GM12878 (cell line): ENCODE results near the gene MAN2A2. TPM values are rescaled to one million over a fixed set of nuclear protein-coding genes. Genes with fewer than 3 reads are reported as not detected.

ENCODE experiments used
- ATAC-seq: fragments of 200-7000 bp; cut with Tn5 transposase; 3 replicates; pipeline ENCODE4 v1.9.1; 2020; ENCODE audit warnings: mild to moderate bottlenecking, moderate library complexity
- BruUV-seq: library from RNA; stranded (reverse); fragments of 400-500 nt; replicated peaks from 2 replicates; lab custom pipeline; 2021; lab: Mats Ljungman, UMichigan
- CTCF ChIA-PET: fragments of 300-600 bp; sonication (Branson Sonifier 250); formaldehyde crosslinking; extraction: SDS; loops from one replicate; lab custom pipeline; 2021; ENCODE audit warnings: inconsistent platforms; lab: Yijun Ruan, JAX
- POLR2A ChIA-PET: fragments of 350-600 bp; formaldehyde crosslinking; extraction: SDS; loops from one replicate; lab custom pipeline; 2021; ENCODE audit warnings: inconsistent platforms; lab: Charles Lee
- RAD21 ChIA-PET: fragments of 300-600 bp; sonication (Branson Sonifier 250); formaldehyde crosslinking; loops from one replicate; lab custom pipeline; 2023; ENCODE audit warnings: antibody characterized with exemption; ENCODE audit not compliant: unreplicated experiment; lab: Charles Lee
- SMC1A ChIA-PET: fragments of 300-600 bp; sonication (Branson Sonifier 250); formaldehyde crosslinking; loops from one replicate; lab custom pipeline; 2023; ENCODE audit not compliant: unreplicated experiment, uncharacterized antibody; lab: Charles Lee
- DNase-seq: peaks from one replicate; pipeline ENCODE4 v3.0.0-alpha.2; 2011; ENCODE audit warnings: low read depth, low spot score
- FAIRE-seq: peaks from 3 replicates; lab custom pipeline; 2011; peaks lifted over from hg19 to GRCh38; lab: Jason Lieb, UNC
- H2AFZ ChIP-seq: 2 replicates; pipeline ENCODE4 v1.6.0; 2011; ENCODE audit warnings: low read depth, low read length, control low read depth; ENCODE audit not compliant: control insufficient read depth
- H3K27ac ChIP-seq: 2 replicates; pipeline ENCODE4 v1.5.1; 2011; ENCODE audit warnings: control low read depth; ENCODE audit not compliant: control insufficient read depth, insufficient read depth
- H3K27me3 ChIP-seq, 2 experiments: replicated peaks in 1 of 2; 2 replicates each; pipeline versions ENCODE4 v1.6.0 to v1.6.1; 2011; ENCODE audit warnings: low read length in 1 of 2; ENCODE audit not compliant: control insufficient read depth in 2 of 2, insufficient read depth in 2 of 2
- H3K36me3 ChIP-seq, 2 experiments: 2 replicates each; pipeline ENCODE4 v1.5.1; 2011; ENCODE audit warnings: low read length in 1 of 2; ENCODE audit not compliant: control insufficient read depth in 2 of 2, insufficient read depth in 2 of 2
- H3K4me1 ChIP-seq: 2 replicates; pipeline ENCODE4 v1.6.1; 2011; ENCODE audit warnings: mild to moderate bottlenecking, low read length, moderate library complexity, mixed read lengths; ENCODE audit not compliant: control insufficient read depth, insufficient read depth
- H3K4me2 ChIP-seq: 2 replicates; pipeline ENCODE4 v1.6.0; 2011; ENCODE audit warnings: control low read depth; ENCODE audit not compliant: control insufficient read depth, insufficient read depth
- H3K4me3 ChIP-seq: fragments of 200-600 bp; sonication (generic); 2 replicates; pipeline ENCODE4 v1.5.1; 2016
- H3K79me2 ChIP-seq: 2 replicates; pipeline ENCODE4 v1.6.0; 2011; ENCODE audit warnings: low read length; ENCODE audit not compliant: control insufficient read depth, insufficient read depth
- H3K9ac ChIP-seq: 2 replicates; pipeline ENCODE4 v1.8.0; 2011; ENCODE audit warnings: low read length, control low read depth, mixed read lengths; ENCODE audit not compliant: control insufficient read depth, insufficient read depth
- H3K9me3 ChIP-seq: replicated peaks from 3 replicates; pipeline ENCODE4 v1.5.1; 2011; ENCODE audit warnings: mild to moderate bottlenecking, low read length; ENCODE audit not compliant: control insufficient read depth, insufficient read depth
- H4K20me1 ChIP-seq: 2 replicates; pipeline ENCODE4 v1.6.0; 2011; ENCODE audit not compliant: control insufficient read depth, insufficient read depth
- BACH1 ChIP-seq: fragments of 450-650 bp; IDR thresholded peaks from 2 replicates; pipeline ENCODE4 v1.6.1; 2017; ENCODE audit warnings: mild to moderate bottlenecking, borderline replicate concordance
- DPF2 ChIP-seq: fragments of 450-650 bp; IDR thresholded peaks from 2 replicates; pipeline ENCODE4 v1.6.1; 2017; ENCODE audit warnings: mild to moderate bottlenecking
- EED ChIP-seq: sonication (generic); IDR thresholded peaks from 2 replicates; pipeline ENCODE4 v1.6.1; 2016; ENCODE audit warnings: antibody characterized with exemption, low read depth
- EP300 ChIP-seq, 2 experiments: fragments of 150-350 bp in 1 of 2; IDR thresholded peaks; 2 replicates each; pipeline ENCODE4 v1.6.1; 2011 to 2012; ENCODE audit warnings: low read depth in 2 of 2, low read length in 2 of 2, borderline replicate concordance in 1 of 2, improper control_type of control experiment in 1 of 2, inconsistent platforms in 1 of 2; ENCODE audit not compliant: control insufficient read depth in 1 of 2
- IRF4 ChIP-seq: IDR thresholded peaks from 2 replicates; pipeline ENCODE4 v1.6.1; 2011; ENCODE audit warnings: low read depth, low read length
- MEF2A ChIP-seq: IDR thresholded peaks from 2 replicates; pipeline ENCODE4 v1.6.1; 2011; ENCODE audit warnings: low read depth, mild to moderate bottlenecking, low read length, moderate library complexity; ENCODE audit not compliant: insufficient read depth
- MTA2 ChIP-seq: fragments of 450-650 bp; IDR thresholded peaks from 2 replicates; pipeline ENCODE4 v1.6.1; 2016; ENCODE audit warnings: low read depth, mild to moderate bottlenecking, moderate library complexity
- POU2F2 ChIP-seq: IDR thresholded peaks from 3 replicates; pipeline ENCODE4 v1.6.1; 2011; ENCODE audit warnings: low read depth, mild to moderate bottlenecking, low read length, borderline replicate concordance
- RAD21 ChIP-seq: IDR thresholded peaks from 2 replicates; pipeline ENCODE4 v1.6.1; 2011; ENCODE audit warnings: mild to moderate bottlenecking, low read depth, low read length, moderate library complexity; ENCODE audit not compliant: insufficient read depth
- TCF3 ChIP-seq: IDR thresholded peaks from 2 replicates; pipeline ENCODE4 v1.6.1; 2012; ENCODE audit warnings: low read depth, mild to moderate bottlenecking, low read length, borderline replicate concordance; ENCODE audit not compliant: insufficient read depth
- TCF7 ChIP-seq: IDR thresholded peaks from 2 replicates; pipeline ENCODE4 v1.6.1; 2014; ENCODE audit warnings: antibody characterized with exemption, borderline replicate concordance
- YBX1 ChIP-seq: fragments of 450-650 bp; IDR thresholded peaks from 2 replicates; pipeline ENCODE4 v1.6.1; 2016; ENCODE audit warnings: antibody characterized with exemption
- ZNF592 ChIP-seq: fragments of 450-650 bp; IDR thresholded peaks from 2 replicates; pipeline ENCODE4 v1.6.1; 2017; ENCODE audit warnings: mild to moderate bottlenecking, moderate library complexity
- ZSCAN29 ChIP-seq: fragments of 450-650 bp; IDR thresholded peaks from 2 replicates; pipeline ENCODE4 v1.6.1; 2017; ENCODE audit warnings: mild to moderate bottlenecking, moderate library complexity
- WGBS: methylation state at CpG from one replicate; pipeline ENCODE4 v1.1.6; 2016; ENCODE audit warnings: low lambda C conversion rate; ENCODE audit not compliant: insufficient replicate concordance, insufficient coverage; ENCODE audit errors: missing lambda C conversion rate; 5-methylcytosine and 5-hydroxymethylcytosine counted together
- in situ Hi-C: fragments of 300-500 bp; cut with MboI; formaldehyde crosslinking; loops from 9 replicates; pipeline ENCODE4 v1.14.3; 2018; ENCODE audit warnings: mixed read lengths
- intact Hi-C: fragments of 100-400 bp; cut with micrococcal nuclease; formaldehyde crosslinking; loops from one replicate; pipeline ENCODE4 v1.14.2; 2022; ENCODE audit not compliant: unreplicated experiment
- polyA plus RNA-seq, 11 experiments: library from polyadenylated mRNA; depleted of rRNA in 4 of 11; unstranded in 6 of 11; stranded (reverse) in 5 of 11; fragments of >200 nt; fragmentation: Nextera tagmentation in 4 of 11; fragmentation: Illumina TruSeq in 1 of 11; extraction: Ambion mirVana in 4 of 11; extraction: Trizol in 1 of 11; gene quantifications; 1 replicate in 1 of 11; 2 replicates in 10 of 11; pipeline versions ENCODE4 v1.2.1 to v1.2.3, GENCODE V29; 2011 to 2016; ENCODE audit warnings: inconsistent platforms in 2 of 11, missing spikeins in 2 of 11, low read depth in 1 of 11
- total RNA-seq, 4 experiments: library from RNA; depleted of rRNA in 3 of 4; stranded (reverse); fragments of >200 nt in 3 of 4; fragmentation: Illumina TruSeq in 1 of 4; extraction: Trizol in 1 of 4; gene quantifications; 2 replicates each; pipeline versions ENCODE4 v1.2.1 to v1.2.3, GENCODE V29; 2013 to 2021

MAN2A2 gene
- total and polyA plus RNA-seq, 10 of the 15 experiments (the other 5 are each of a cell fraction or from before 2014, with no cell fraction given): 4.2 to 79.4 (median 23.2) TPM

DNA sequence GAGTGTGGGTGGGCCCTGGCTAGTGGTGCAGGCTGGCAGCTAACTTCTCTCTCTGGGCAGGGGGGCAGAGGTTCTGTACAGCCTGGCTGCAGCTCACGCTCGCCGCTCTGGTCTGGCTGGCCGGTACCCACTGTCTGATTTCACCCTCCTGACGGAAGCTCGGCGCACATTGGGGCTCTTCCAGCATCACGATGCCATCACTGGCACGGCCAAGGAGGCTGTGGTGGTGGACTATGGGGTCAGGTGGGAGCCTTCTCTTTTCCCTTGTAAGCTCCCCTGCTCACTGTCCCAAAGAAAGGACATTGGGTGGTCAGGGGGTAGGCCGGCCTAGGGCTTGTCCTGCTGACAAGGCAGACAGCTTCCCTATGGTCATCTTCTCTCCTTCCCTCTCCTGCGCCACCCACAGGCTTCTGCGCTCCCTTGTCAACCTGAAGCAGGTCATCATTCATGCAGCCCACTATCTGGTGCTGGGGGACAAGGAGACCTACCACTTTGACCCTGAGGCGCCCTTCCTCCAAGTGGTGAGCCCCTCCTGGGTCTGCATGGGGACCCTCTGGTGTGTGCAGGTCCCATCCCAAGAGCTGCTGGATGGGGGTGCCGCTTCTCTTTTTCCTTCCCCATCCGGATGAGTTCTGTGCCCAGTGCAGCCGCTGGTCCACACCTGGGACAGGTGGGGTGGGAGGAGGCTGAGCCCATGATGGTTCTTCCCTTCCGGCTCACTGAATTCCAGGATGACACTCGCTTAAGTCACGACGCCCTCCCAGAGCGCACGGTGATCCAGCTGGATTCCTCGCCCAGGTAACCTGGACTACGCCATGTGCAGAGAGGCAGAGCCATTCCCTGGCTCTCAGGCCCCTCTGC lies 7.6 kb downstream of the MAN2A2 start (continued):
- TF ChIP-seq POU2F2: no peak
- TF ChIP-seq DPF2: no peak
- no peak for TF ChIP-seq EED
- no peak for TF ChIP-seq RAD21
- TF ChIP-seq MTA2: no peak
- no peak for TF ChIP-seq IRF4

GRCh38 chr15:90911302-90911623 lies 8.2 kb downstream of the MAN2A2 start:
- in situ Hi-C loops (no loop called here), intact Hi-C loops (no loop called here)
- TF ChIP-seq BACH1 (no peak), TCF3 (no peak), MEF2A (no peak), EP300 (IDR thresholded peaks at IDR 0.05; ENCODE audit: borderline replicate concordance in 1 of 2, control insufficient read depth in 1 of 2, low read depth in 2 of 2, low read length in 2 of 2) (no peak), YBX1 (no peak), POU2F2 (no peak), TCF7 (no peak), ZNF592 (no peak), ZSCAN29 (no peak)
- ChIA-PET POLR2A (no interaction called here), CTCF (no interaction called here), RAD21 (no interaction called here), SMC1A (no interaction called here)
- BruUV-seq: no TSS peak
- H3K9ac ChIP-seq: no peak overlapping the region
- no peaks in the 10 kb centered on the region for H3K4me1 ChIP-seq
- no peak overlapping the region for H3K4me2 ChIP-seq
- no peak overlapping the region for H3K4me3 ChIP-seq
- ATAC-seq (no peak), FAIRE-seq (no peak), DNase-seq (no peak)
- no peak overlapping the region for H3K27ac ChIP-seq
- H3K27me3 ChIP-seq: no peaks in the 10 kb centered on the region
- 94% methylated on average over 13 of the region's 19 CpGs for WGBS
- H3K36me3 ChIP-seq: peaks cover 21 to 50% of the 10 kb centered on the region in 2 experiments
- H3K79me2 ChIP-seq: no peaks in the 10 kb centered on the region
- no peaks in the 10 kb centered on the region for H4K20me1 ChIP-seq
- H2AFZ ChIP-seq: no peak overlapping the region
- H3K9me3 ChIP-seq: no peaks in the 10 kb centered on the region
